HG03342 (cell line): ENCODE results near the gene ENTPD6.
"Not testable (repeated sequence)": the region's sequence is repeated elsewhere in the genome, so short reads cannot be mapped to it uniquely, and the experiment has no call there.

ENCODE experiments used
- ATAC-seq: cut with Tn5 transposase; IDR thresholded peaks from one replicate; pipeline ENCODE4 v1.9.1; 2021; ENCODE audit warnings: mild to moderate bottlenecking, moderate library complexity; ENCODE audit not compliant: unreplicated experiment

ENTPD6 gene

GRCh38 chr20:25240851-25241658, 45.5 kb downstream of the ENTPD6 start:
- ATAC-seq: not testable (repeated sequence)

- not testable (repeated sequence) for ATAC-seq
Observed at GRCh38 chr20:25241659-25241955, 46.1 kb downstream of the ENTPD6 start.

GRCh38 chr20:25242231-25242630, 46.7 kb downstream of the ENTPD6 start:
- ATAC-seq: no peak

- ATAC-seq: no peak
Observed at GRCh38 chr20:25243416-25243979, 48.0 kb downstream of the ENTPD6 start.

GRCh38 chr20:25244976-25245375, 49.5 kb downstream of the ENTPD6 start:
- no peak for ATAC-seq

GRCh38 chr20:25245461-25245860, 49.9 kb downstream of the ENTPD6 start:
- ATAC-seq: no peak

GRCh38 chr20:25246182-25246999, 50.9 kb downstream of the ENTPD6 start:
- ATAC-seq: no peak

GRCh38 chr20:25247000-25247517, 51.5 kb downstream of the ENTPD6 start:
- ATAC-seq: peak; percentile 1

- peak; percentile 31 for ATAC-seq
Observed at GRCh38 chr20:25247518-25247955, 52.0 kb downstream of the ENTPD6 start.

GRCh38 chr20:25247956-25248785, 52.7 kb downstream of the ENTPD6 start, which contains the start of gene PYGB:
PYGB (plus strand) TSS chr20:25248085; CDS start chr20:25248179, 94 bp downstream.
- ATAC-seq: peak; percentile 57

- no peak for ATAC-seq
Observed at GRCh38 chr20:25248786-25249172, 53.3 kb downstream of the ENTPD6 start.

GRCh38 chr20:25249198-25249931, 53.9 kb downstream of the ENTPD6 start:
- ATAC-seq: no peak

- no peak for ATAC-seq
Observed at GRCh38 chr20:25250508-25250907, 55.0 kb downstream of the ENTPD6 start.

- no peak for ATAC-seq
Observed at GRCh38 chr20:25251019-25251418, 55.5 kb downstream of the ENTPD6 start.

GRCh38 chr20:25251558-25251957, 56.0 kb downstream of the ENTPD6 start:
- ATAC-seq: no peak

GRCh38 chr20:25252230-25252651, 56.7 kb downstream of the ENTPD6 start:
- no peak for ATAC-seq

GRCh38 chr20:25252686-25253421, 57.3 kb downstream of the ENTPD6 start:
- no peak for ATAC-seq

GRCh38 chr20:25253606-25254275, 58.2 kb downstream of the ENTPD6 start:
- no peak for ATAC-seq

- no peak for ATAC-seq
Observed at GRCh38 chr20:25254571-25254970, 59.1 kb downstream of the ENTPD6 start.
